Measurements from ENCODE around the gene CACNG8.

DNA sequence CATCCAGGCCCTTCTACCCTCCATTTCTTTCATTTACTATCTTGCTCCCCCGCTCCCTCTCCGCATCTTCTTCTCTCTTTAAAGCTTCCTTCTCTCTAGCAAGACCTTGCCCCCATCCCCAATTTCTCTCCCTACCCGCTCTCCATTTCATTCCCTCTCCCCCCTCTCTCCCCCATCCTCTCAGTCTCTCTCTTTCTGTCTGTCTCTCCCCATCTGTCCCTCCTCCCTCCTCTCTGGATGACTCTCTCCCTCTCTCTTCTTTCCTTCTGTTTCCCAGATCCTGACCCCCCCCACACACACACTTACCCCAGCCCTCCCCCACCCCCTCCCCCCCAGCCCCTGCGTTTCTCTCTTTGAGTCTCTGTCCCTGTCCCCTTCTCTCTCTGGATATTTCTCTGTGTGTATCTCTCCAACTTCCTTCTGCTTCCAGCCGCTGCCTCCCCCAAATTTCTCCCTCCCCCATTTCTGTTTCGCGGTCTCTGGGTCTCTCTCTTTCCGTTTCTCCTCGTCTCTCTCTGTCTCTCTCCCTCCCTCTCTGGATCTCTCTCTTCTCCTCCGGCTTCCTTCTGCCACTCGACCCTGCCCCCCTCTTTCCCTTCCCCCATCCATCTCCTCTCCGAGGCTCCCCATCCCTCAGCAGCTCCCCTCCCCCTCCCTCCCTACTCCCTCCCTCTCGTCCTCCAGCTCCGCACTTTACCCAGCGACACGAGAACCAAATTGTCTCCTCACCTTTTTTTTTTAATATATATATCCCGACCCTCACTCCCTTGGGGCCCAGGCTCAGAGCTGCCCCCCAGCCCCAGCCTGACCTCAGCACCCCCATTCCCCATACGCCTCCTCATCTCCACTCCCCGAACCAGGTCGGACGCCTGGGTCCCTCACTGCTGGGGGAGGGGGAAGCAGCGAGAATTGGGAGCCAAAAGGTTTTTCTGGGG, 3.6 kb upstream of the CACNG8 start:
- TF ChIP-seq CTCF (IDR thresholded peaks at IDR 0.05): no peak
- TF ChIP-seq, protein P1, sequence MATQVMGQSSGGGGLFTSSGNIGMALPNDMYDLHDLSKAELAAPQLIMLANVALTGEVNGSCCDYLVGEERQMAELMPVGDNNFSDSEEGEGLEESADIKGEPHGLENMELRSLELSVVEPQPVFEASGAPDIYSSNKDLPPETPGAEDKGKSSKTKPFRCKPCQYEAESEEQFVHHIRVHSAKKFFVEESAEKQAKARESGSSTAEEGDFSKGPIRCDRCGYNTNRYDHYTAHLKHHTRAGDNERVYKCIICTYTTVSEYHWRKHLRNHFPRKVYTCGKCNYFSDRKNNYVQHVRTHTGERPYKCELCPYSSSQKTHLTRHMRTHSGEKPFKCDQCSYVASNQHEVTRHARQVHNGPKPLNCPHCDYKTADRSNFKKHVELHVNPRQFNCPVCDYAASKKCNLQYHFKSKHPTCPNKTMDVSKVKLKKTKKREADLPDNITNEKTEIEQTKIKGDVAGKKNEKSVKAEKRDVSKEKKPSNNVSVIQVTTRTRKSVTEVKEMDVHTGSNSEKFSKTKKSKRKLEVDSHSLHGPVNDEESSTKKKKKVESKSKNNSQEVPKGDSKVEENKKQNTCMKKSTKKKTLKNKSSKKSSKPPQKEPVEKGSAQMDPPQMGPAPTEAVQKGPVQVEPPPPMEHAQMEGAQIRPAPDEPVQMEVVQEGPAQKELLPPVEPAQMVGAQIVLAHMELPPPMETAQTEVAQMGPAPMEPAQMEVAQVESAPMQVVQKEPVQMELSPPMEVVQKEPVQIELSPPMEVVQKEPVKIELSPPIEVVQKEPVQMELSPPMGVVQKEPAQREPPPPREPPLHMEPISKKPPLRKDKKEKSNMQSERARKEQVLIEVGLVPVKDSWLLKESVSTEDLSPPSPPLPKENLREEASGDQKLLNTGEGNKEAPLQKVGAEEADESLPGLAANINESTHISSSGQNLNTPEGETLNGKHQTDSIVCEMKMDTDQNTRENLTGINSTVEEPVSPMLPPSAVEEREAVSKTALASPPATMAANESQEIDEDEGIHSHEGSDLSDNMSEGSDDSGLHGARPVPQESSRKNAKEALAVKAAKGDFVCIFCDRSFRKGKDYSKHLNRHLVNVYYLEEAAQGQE (IDR thresholded peaks at IDR 0.05; ENCODE audit: insufficient read depth in 1 of 2, low read depth in 2 of 2, low read length in 1 of 2): no peak
- TF ChIP-seq TCF7L2 (IDR thresholded peaks at IDR 0.05; ENCODE audit: low read depth, low read length): no peak
- no peak for TF ChIP-seq POLR2AphosphoS5 (IDR thresholded peaks at IDR 0.05; ENCODE audit: low read depth, low read length)

Measured in Panc1 (cell line).